ENCODE results near the gene TATDN3. TPM values are rescaled to one million over a fixed set of nuclear protein-coding genes. Genes with fewer than 3 reads are reported as not detected.
A peak's percentile ranks its signal among the peaks of the same experiment; 100 is the strongest.
"Not testable (repeated sequence)": the region's sequence is repeated elsewhere in the genome, so short reads cannot be mapped to it uniquely, and the experiment has no call there.

Gene TATDN3
- total RNA-seq, 1 experiment from 2014 or later = 1.4 TPM

DNA sequence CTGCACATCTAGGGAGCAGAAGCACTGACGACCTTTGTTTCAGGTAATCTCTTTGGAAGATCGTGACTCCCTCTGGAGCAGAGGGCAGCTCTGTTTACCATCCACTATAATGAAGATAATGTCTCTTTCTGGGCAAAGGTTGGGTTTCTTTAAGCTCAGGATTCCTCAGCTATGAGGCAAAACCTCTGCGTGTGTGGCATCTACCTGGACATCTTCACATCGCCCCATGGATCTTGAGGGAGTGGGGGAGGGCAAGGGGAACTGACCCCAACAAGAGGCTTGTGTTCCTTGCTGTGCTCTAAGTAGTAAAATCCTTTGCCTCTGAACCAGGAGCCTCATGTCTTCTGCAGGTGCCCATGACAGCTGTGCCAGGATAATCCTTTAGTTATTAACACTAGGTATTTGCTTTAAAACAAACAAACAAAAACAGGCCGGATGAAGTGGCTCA is 36.2 kb downstream of the TATDN3 start:
- DNase-seq (ENCODE audit: low spot score) = peak; percentile 69

DNA sequence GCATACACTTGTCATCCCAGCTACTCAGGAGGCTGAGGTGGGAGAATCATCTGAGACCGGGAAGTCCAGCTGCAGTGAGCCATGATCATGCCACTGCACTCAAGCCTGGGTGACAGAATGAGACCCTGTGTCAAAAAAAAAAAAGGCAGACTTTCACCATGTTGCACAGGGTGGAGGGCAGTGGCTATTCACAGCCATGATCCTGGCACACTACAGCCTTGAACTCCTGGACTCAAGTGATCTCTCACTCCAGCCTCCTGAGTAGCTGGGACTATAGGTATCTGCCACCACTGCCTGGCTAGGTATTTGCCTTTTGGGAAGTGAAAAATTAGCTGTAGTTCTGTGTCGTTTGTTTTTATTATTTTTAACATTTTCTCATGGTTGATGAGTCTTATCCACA is 36.7 kb downstream of the TATDN3 start:
- no peak for DNase-seq (ENCODE audit: low spot score)

DNA sequence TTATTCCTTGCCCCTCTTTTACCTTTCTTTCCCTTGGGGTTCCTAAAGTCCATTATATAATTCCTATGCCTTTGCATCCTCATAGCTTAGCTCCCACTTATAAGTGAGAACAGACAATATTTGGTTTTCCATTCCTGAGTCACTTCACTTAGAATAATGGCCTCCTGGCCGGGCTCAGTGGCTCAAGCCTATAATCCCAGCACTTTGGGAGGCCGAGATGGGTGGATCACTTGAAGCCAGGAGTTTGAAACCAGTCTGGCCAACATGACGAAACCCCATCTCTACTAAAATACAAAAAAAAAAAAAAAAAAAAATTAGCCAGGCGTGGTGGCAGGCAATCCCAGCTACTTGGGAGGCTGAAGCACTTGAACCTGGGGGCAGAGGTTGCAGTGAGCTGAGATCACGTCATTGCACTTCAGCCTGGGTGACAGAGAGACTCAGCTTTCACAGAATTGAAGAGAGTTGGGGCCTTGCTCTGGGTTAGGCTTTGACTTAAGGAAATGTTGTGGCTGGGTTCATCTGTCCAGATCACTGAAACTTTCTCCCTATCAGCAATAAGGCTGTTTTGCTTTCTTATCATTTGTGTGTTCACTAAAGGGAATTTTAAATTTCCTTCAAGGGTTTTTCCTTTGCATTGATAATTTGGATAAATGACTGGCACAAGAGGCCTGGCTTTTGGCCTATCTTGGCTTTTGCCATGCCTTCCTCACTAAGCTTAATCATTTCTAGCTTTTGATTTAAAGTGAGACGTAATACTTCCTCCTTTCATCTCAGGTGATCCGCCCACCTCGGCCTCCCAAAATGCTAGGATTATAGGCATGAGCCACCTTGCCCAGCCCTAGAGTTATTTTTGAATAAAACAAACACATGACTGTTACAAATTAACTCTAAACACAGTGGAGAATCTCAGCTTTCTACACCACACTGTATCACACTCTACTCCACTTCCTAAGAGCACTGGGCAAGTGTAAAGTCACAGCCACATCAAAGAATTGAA is 41.8 kb downstream of the TATDN3 start:
- DNase-seq (ENCODE audit: low spot score) = peak; percentile 61

DNA sequence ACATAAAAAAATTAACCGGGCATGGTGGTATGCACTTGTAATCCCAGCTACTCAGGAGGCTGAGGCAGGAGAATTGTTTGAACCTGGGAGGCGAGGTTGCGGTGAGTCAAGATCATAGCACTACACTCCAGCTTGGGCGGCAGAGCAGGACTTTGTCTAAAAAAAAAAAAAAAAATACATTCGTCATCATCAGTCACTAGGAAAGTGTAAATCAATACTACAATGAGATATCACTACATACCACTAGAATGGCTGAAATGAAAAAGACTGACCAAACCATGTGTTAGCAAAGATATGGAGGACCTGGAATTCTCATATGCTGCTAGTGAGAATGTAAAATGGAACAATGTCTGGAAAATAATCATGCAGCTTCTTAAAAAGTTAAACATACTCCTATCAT is 46.5 kb downstream of the TATDN3 start:
- DNase-seq (ENCODE audit: low spot score) = no peak

DNA sequence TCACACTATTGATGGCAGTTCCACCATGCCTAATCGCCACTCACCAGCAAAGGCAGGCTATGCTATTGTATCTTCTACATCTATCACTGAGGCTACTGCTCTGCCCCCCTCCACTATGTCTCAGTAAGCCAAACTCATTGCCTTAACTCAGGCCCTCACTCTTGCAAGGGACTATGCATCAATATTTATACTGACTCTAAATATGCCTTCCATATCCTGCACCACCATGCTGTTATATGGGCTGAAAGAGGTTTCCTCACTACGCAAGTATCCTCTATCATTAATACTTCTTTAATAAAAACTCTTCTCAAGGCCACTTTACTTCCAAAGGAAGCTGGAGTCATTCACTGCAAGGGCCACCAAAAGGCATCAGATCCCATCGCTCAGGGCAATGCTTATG is 52.8 kb downstream of the TATDN3 start:
- not testable (repeated sequence) for DNase-seq (ENCODE audit: low spot score)

DNA sequence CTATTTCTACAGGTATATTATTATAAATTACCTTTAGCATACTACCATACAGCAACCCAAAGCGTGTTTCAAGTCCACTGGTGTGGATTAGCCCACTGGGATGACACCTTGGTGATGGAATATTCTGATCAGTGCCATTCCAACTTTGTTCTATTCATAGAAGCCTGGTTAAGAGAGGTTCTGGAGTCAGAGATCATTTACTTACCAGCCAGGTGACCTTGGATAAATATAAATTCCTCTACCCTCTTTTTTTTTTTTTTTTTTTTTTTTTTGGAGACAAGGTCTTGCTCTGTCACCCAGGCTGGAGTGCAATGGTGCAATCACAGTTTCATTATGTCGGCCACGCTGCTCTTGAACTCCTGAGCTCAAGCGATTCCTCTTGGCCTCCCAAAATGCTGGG is 55.9 kb downstream of the TATDN3 start, which contains the start of gene SPATA45:
Gene SPATA45 (minus strand): TSS at position 101 of the 400 bp plus-strand sequence. CDS start 11,500 bp downstream, outside the sequence.
- no peak for DNase-seq (ENCODE audit: low spot score)

DNA sequence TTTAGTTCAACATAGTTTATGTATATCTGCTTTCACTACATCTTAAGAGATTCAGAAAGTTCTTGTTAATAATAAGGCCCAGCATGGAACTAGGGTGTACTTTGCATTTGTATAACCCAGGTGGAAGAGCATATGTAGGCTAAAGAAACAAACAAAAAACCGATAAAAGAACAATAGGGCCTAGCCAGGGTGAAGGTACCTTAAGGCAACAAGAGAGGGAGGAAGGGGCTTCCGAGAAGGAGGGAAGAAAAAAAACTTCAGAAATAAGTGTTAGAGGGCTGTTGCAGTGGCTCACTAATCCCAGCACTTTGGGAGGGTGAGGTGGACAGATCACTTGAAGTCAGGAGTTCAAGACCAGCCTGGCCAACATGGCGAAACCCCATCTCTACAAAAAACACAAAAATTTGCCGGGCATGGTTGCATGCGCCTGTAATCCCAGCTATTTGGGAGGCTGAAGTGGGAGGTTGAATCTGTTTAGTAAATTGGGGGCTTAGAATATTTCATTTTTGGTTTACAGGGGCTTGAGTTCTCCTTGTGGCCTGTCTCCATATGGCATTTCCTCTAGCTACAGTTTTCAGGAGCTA is 60.5 kb downstream of the TATDN3 start:
- no peak for DNase-seq (ENCODE audit: low spot score)

DNA sequence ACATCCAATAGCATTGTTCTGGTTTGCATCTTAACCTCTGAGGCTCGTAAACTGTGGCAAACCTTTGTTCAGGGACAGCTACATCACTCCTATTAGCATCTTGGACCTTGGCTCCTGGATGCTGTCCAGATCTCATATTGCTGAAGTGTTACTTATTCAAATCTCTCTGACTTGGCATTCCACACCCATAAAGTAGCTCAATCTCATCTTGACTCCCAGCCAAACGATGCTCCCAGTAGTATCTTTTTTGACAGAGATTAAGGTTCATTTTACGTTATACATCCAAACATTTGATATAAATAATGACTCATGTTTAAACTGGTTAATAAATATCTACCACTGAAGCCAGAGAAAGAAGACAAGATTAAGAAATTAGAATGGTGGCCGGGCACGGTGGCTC is 62.0 kb downstream of the TATDN3 start:
- peak; percentile 65 for DNase-seq (ENCODE audit: low spot score)

DNA sequence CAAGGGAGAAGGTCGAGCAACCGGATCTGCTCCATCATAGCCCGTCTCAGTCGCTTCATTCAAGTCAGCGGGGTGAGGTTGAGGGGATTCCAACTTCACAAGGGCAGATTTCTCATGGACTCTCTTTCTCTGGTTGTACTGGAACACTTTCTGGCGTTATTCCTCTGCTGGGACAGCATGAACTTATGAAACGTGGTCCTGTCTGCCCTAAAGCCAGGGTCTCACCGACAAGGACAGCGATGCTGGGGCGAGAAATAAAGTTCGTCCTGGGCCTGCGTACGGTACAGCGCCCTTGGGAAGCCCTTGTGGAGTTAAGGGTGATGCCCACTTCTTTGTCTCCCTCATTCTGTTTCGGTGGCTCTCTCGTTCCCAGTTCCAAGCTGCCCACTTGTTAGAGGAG is 65.1 kb downstream of the TATDN3 start:
- DNase-seq (ENCODE audit: low spot score) = no peak

DNA sequence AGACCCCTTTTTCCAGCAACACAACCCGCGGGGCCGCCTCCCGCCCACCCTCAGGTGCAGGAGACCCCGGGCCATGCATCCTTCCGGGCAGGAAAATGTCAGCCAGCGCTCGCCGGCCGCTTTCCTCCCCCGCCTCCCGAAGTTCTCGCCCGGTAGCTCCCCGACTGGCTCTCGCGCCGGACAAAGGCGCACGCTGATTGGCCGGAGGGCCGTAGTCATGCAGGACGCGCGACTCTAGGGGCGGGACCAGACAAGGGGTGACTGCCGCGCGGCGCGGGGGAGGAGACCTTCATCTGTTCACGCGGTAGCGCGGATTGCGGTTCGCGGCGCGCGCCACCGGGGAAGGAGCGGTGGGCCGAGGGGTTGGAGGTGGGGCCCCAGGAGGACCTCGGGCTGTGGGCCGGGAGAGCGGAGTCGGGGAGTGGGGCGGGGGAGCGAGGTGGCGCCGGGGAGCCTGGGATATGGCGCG is 66.3 kb downstream of the TATDN3 start, which contains the start of gene FLVCR1:
Gene FLVCR1 (plus strand): TSS at position 284 of the 469 bp plus-strand sequence. CDS start 178 bp downstream, at position 462.
- DNase-seq (ENCODE audit: low spot score) = peak; percentile 93

DNA sequence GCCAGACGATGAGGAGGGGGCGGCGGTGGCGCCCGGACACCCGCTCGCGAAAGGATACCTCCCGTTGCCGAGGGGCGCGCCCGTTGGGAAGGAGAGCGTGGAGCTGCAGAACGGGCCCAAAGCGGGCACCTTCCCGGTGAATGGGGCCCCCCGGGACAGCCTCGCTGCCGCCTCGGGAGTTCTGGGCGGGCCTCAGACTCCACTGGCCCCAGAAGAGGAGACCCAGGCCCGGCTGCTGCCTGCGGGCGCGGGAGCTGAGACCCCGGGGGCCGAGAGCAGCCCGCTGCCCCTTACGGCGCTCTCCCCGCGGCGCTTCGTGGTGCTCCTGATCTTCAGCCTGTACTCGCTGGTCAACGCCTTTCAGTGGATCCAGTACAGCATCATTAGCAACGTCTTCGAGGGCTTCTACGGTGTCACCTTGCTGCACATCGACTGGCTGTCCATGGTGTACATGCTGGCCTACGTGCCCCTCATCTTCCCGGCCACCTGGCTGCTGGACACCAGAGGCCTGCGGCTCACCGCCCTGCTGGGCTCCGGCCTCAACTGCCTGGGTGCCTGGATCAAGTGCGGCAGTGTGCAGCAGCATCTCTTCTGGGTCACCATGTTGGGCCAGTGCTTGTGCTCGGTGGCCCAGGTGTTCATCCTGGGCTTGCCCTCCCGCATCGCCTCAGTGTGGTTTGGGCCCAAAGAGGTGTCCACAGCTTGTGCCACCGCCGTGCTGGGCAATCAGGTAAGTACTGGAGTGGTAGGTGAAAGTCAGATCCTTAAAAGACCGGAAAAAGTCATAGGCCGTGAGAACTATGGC is 67.0 kb downstream of the TATDN3 start:
- peak; percentile 44 for DNase-seq (ENCODE audit: low spot score)

DNA sequence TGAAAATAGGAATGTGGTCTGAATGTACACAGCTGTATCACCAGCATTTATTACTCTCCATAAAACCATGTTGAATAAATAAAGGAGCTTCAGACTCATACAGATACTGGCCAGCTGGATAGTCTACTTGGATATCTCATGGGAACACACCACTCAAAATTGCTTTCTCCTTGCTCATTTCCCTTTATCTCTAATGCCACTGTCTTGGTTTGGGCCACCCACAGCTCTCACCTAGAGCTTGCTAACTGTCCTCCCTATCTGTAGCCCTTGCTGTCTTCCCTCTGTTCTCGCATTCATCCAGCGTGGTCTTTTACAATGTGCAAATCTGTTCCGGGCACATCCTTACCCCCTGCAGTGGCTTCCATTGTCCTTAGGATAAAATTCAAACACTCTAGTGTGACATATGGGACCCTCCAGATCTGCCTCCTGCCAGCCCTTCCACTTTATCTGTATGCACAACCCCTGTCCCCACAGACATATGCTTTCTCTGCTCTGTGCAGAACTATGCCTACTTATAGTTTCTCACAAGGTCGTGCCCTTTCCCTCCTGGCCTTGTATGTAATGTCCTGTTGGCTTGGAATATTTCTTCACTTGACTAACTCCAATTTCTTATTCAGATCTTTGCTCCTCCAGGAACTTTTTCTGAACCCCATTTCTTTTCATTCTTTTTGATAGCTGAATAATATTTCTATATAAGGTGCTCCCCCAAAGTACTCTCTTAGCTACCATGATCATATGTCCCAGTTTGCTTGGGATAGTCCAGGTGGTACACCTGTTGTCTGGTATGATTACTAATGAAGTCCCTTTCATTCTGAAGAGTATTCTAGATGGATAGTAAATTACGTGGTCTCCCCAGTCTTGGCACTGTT is 69.3 kb downstream of the TATDN3 start:
- no peak for DNase-seq (ENCODE audit: low spot score)

DNA sequence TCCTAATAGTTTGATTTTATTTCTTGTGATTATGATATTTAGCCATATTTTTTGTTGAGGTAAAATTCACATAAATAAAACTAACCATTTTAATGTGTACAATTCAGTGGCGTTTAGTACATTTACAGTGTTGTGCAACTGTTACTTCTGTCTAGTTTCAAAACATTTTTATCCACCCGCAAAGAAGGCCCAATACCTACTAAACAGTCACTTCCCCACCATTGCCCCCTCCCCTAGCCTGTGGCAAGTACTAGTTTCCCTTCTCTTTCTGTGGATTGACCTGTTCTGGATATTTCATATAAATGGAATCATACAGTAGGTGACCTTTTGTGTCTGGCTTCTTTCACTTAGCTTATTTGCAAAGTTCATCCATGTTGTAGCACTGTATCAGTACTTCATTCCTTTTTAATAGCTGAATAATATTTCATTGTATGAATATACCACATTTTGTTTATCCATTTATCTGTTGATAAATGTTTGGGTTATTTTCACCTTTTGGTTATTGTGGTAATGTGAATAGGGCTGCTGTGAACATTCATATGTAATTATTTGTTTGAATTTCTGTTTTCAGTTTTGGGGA is 70.5 kb downstream of the TATDN3 start:
- DNase-seq (ENCODE audit: low spot score) = no peak

DNA sequence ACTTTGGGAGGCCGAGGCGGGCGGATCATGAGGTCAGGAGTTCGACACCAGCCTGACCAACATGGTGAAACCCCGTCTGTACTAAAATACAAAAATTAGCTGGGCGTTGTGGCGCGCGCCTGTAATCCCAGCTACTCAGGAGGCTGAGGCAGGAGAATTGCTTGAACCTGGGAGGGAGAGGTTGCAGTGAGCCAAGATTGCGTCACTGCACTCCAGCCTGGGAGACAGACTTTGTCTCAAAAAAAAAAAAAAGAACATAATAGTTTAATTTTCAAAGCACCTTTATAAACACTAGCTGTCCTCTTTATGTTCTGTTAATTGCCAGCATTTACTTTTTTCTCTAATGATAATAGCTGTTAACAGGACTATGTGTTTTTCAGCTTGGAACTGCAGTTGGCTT is 71.7 kb downstream of the TATDN3 start:
- not testable (repeated sequence) for DNase-seq (ENCODE audit: low spot score)

DNA sequence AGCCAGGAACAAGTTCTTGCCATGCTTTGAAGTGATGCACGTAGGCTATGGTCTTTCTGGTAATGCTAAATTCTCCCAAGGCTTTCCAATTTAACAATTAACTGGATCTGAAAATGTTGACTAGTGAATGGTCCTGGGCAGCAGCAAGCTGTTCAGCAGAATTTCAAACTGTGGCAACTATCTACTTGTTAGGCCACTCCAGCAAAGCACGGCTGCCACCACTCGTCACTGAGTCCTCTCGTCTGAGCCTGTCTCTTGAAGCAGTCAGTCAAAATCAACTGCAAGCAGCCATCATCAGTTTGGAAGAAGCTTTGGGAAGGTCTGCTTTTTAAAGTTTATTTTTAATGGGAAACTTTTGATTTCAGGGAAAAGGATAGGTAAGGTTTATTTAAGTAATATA is 72.5 kb downstream of the TATDN3 start:
- DNase-seq (ENCODE audit: low spot score) = no peak

Small RNA genes lying within 50 kb of the gene (small RNA-seq; reads per million reads assigned to genes)
- not detected for gene AC104333.1
- gene AC104333.2 = not detected

Other genes starting within 250 kb of the TATDN3 start
- 104 and 105 TPM in 2 replicates for gene ATF3, start 183.1 kb upstream of the TATDN3 start, total RNA-seq (2014; rRNA removed; shearing (Covaris generic))
- gene BATF3, start 92.1 kb upstream of the TATDN3 start, total RNA-seq (2014; rRNA removed; shearing (Covaris generic)) = 0.23 and 0.34 TPM in 2 replicates
- gene NSL1, start 117 bp upstream of the TATDN3 start, total RNA-seq (2014; rRNA removed; shearing (Covaris generic)) = 19.4 and 28.8 TPM in 2 replicates
- not detected in 2 replicates for gene SPATA45, start 55.8 kb downstream of the TATDN3 start, total RNA-seq (2014; rRNA removed; shearing (Covaris generic))
- 11.7 and 13.6 TPM in 2 replicates for gene FLVCR1, start 66.4 kb downstream of the TATDN3 start, total RNA-seq (2014; rRNA removed; shearing (Covaris generic))
- gene VASH2, start 158.6 kb downstream of the TATDN3 start, total RNA-seq (2014; rRNA removed; shearing (Covaris generic)) = 0.55 and 2.9 TPM in 2 replicates
- 14.1 and 17.0 TPM in 2 replicates for gene ANGEL2, start 224.0 kb downstream of the TATDN3 start, total RNA-seq (2014; rRNA removed; shearing (Covaris generic))